SJSA1 (cell line): Measurements from ENCODE around the gene PAXX. TPM values are rescaled to one million over a fixed set of nuclear protein-coding genes. Genes with fewer than 3 reads are reported as not detected.

ENCODE experiments used
- DNase-seq, 2 experiments: peaks; one replicate each; pipeline ENCODE4 v3.0.0-alpha.2; 2015 to 2020; ENCODE audit warnings: low spot score in 2 of 2, low read depth in 1 of 2
- H3K27ac ChIP-seq: fragments of 250-450 bp; sonication (Bioruptor Pico); 2 replicates; pipeline ENCODE4 v1.5.1; 2020; ENCODE audit warnings: mild to moderate bottlenecking, moderate library complexity
- H3K27me3 ChIP-seq: fragments of 250-450 bp; sonication (Bioruptor Pico); replicated peaks from 2 replicates; pipeline ENCODE4 v1.5.1; 2020; ENCODE audit warnings: mild to moderate bottlenecking, moderate library complexity
- H3K36me3 ChIP-seq: fragments of 250-450 bp; sonication (Bioruptor Pico); 2 replicates; pipeline ENCODE4 v1.5.1; 2020; ENCODE audit warnings: mild to moderate bottlenecking
- H3K4me1 ChIP-seq: fragments of 250-450 bp; sonication (Bioruptor Pico); replicated peaks from 2 replicates; pipeline ENCODE4 v1.6.1; 2021; ENCODE audit warnings: mild to moderate bottlenecking
- H3K4me3 ChIP-seq: fragments of 250-450 bp; sonication (Bioruptor Pico); 2 replicates; pipeline ENCODE4 v1.5.1; 2020; ENCODE audit warnings: mild to moderate bottlenecking
- H3K9me3 ChIP-seq: fragments of 250-450 bp; sonication (Bioruptor Pico); replicated peaks from 2 replicates; pipeline ENCODE4 v1.5.1; 2020; ENCODE audit warnings: mild to moderate bottlenecking
- total RNA-seq: library from RNA; depleted of rRNA; stranded (reverse); fragments of >200 nt; shearing (Covaris generic); gene quantifications from 2 replicates; pipeline ENCODE4 v1.2.3, GENCODE V29; 2014

PAXX gene
- total RNA-seq, 1 experiment from 2014 or later: 15.1 TPM

GRCh38 chr9:136985853-136986252 lies 6.4 kb upstream of the PAXX start:
- H3K9me3 ChIP-seq: peaks cover 4% of the 10 kb centered on the region; the same call in 1 of the 2 replicates
- peaks cover 17% of the 10 kb centered on the region for H3K4me1 ChIP-seq
- no peaks in the 10 kb centered on the region; the same call in 1 of the 2 replicates for H3K27me3 ChIP-seq
- DNase-seq: no peak
- H3K4me3 ChIP-seq: no peak overlapping the region
- H3K27ac ChIP-seq: no peak overlapping the region
- no peaks in the 10 kb centered on the region for H3K36me3 ChIP-seq

GRCh38 chr9:136988872-136989271 lies 3.4 kb upstream of the PAXX start:
- Histone ChIP-seq H3K27ac (no peak overlapping the region), H3K4me1 (peaks cover 10% of the 10 kb centered on the region), H3K27me3 (no peaks in the 10 kb centered on the region; the same call in 1 of the 2 replicates), H3K4me3 (no peak overlapping the region), H3K36me3 (no peaks in the 10 kb centered on the region), H3K9me3 (peaks cover 13% of the 10 kb centered on the region)
- no peak for DNase-seq

GRCh38 chr9:136990242-136990911 lies 1.8 kb upstream of the PAXX start:
- Histone ChIP-seq H3K4me1 (peaks cover 10% of the 10 kb centered on the region), H3K9me3 (peaks cover 13% of the 10 kb centered on the region), H3K27ac (no peak overlapping the region), H3K27me3 (no peaks in the 10 kb centered on the region; the same call in 1 of the 2 replicates), H3K4me3 (no peak overlapping the region), H3K36me3 (no peaks in the 10 kb centered on the region)
- DNase-seq: no peak

- DNase-seq: no peak
- H3K27me3 ChIP-seq: no peaks in the 10 kb centered on the region
- peak overlapping the region; percentile 44 for H3K4me3 ChIP-seq
- H3K36me3 ChIP-seq: no peaks in the 10 kb centered on the region
- H3K27ac ChIP-seq: no peak overlapping the region
- peaks cover 23% of the 10 kb centered on the region for H3K4me1 ChIP-seq
- peaks cover 13% of the 10 kb centered on the region for H3K9me3 ChIP-seq
Observed at GRCh38 chr9:136992819-136993369, 672 bp downstream of the PAXX start.

GRCh38 chr9:136994180-136994887 lies 2.1 kb downstream of the PAXX start:
- H3K27me3 ChIP-seq: no peaks in the 10 kb centered on the region
- H3K4me1 ChIP-seq: peaks cover 30% of the 10 kb centered on the region
- H3K36me3 ChIP-seq: no peaks in the 10 kb centered on the region
- H3K27ac ChIP-seq: no peak overlapping the region
- no peak for DNase-seq
- H3K9me3 ChIP-seq: peaks cover 13% of the 10 kb centered on the region
- H3K4me3 ChIP-seq: no peak overlapping the region

- Histone ChIP-seq H3K9me3 (peaks cover 13% of the 10 kb centered on the region), H3K4me3 (no peak overlapping the region), H3K4me1 (peaks cover 32% of the 10 kb centered on the region), H3K27ac (no peak overlapping the region), H3K27me3 (no peaks in the 10 kb centered on the region), H3K36me3 (no peaks in the 10 kb centered on the region)
- no peak for DNase-seq
Observed at GRCh38 chr9:136994888-136995230, 2.6 kb downstream of the PAXX start.

GRCh38 chr9:136995362-136995761 lies 3.1 kb downstream of the PAXX start:
- H3K4me3 ChIP-seq: no peak overlapping the region
- peaks cover 36% of the 10 kb centered on the region for H3K4me1 ChIP-seq
- peaks cover 13% of the 10 kb centered on the region for H3K9me3 ChIP-seq
- no peak overlapping the region for H3K27ac ChIP-seq
- no peaks in the 10 kb centered on the region for H3K36me3 ChIP-seq
- no peak for DNase-seq
- H3K27me3 ChIP-seq: no peaks in the 10 kb centered on the region

GRCh38 chr9:136995772-136996311 lies 3.6 kb downstream of the PAXX start:
- DNase-seq: no peak

GRCh38 chr9:136996361-136997292 lies 4.4 kb downstream of the PAXX start, which contains the start of gene CLIC3:
CLIC3 (minus strand) TSS chr9:136996568; CDS start chr9:136996543, 25 bp downstream.
- H3K36me3 ChIP-seq: no peaks in the 10 kb centered on the region
- no peaks in the 10 kb centered on the region for H3K27me3 ChIP-seq
- H3K4me1 ChIP-seq: peaks cover 36% of the 10 kb centered on the region
- peaks cover under 1% of the 10 kb centered on the region; the same call in 1 of the 2 replicates for H3K9me3 ChIP-seq
- no peak within 1 kb of the TSS for H3K4me3 ChIP-seq
- no peak for DNase-seq
- H3K27ac ChIP-seq: no peak within 1 kb of the TSS

More at GRCh38 chr9:136995772-136996311, 3.6 kb downstream of the PAXX start:
- Histone ChIP-seq H3K27me3 (no peaks in the 10 kb centered on the region), H3K9me3 (peaks cover 8% of the 10 kb centered on the region), H3K27ac (no peak overlapping the region), H3K4me1 (peaks cover 36% of the 10 kb centered on the region), H3K4me3 (no peak overlapping the region), H3K36me3 (no peaks in the 10 kb centered on the region)

GRCh38 chr9:136997371-136997770 lies 5.1 kb downstream of the PAXX start:
- Histone ChIP-seq H3K9me3 (no peaks in the 10 kb centered on the region), H3K27ac (no peak overlapping the region), H3K4me3 (no peak overlapping the region), H3K4me1 (peaks cover 35% of the 10 kb centered on the region), H3K36me3 (no peaks in the 10 kb centered on the region), H3K27me3 (no peaks in the 10 kb centered on the region)
- DNase-seq: no peak

GRCh38 chr9:136997830-136998234 lies 5.6 kb downstream of the PAXX start:
- Histone ChIP-seq H3K9me3 (no peaks in the 10 kb centered on the region), H3K27ac (no peak overlapping the region), H3K4me1 (peaks cover 30% of the 10 kb centered on the region), H3K36me3 (no peaks in the 10 kb centered on the region), H3K4me3 (no peak overlapping the region), H3K27me3 (no peaks in the 10 kb centered on the region)
- no peak for DNase-seq

GRCh38 chr9:137000177-137000930 lies 8.1 kb downstream of the PAXX start:
- Histone ChIP-seq H3K27me3 (no peaks in the 10 kb centered on the region), H3K27ac (no peak overlapping the region), H3K4me3 (no peak overlapping the region), H3K4me1 (peaks cover 26% of the 10 kb centered on the region), H3K36me3 (no peaks in the 10 kb centered on the region), H3K9me3 (no peaks in the 10 kb centered on the region)
- DNase-seq: no peak
